Measurements from ENCODE around the gene INTS1.
A peak's percentile ranks its signal among the peaks of the same experiment; 100 is the strongest.

INTS1 gene

GRCh38 chr7:1533547-1534329, 29.5 kb upstream of the INTS1 start:
- H3K4me3 ChIP-seq (ENCODE audit: control insufficient read depth in 1 of 7, extremely low read depth in 1 of 7, insufficient read depth in 4 of 7, low read depth in 2 of 7, low read length in 6 of 7), result peak overlapping the region in 6 of 7 experiments; percentile 75 to 96 (median 85)
- POLR2A ChIA-PET, result interaction anchor here (0.6 to 2.7 kb wide), 5 partner anchors 10 to 29 kb away, joined by 3 to 27 read pairs (median 5); partner anchors contain the start of gene INTS1

GRCh38 chr7:1533255-1533546, 29.0 kb upstream of the INTS1 start:
- Histone ChIP-seq H3K36me3 (ENCODE audit: control insufficient read depth in 4 of 4, insufficient read depth in 4 of 4, low read length in 3 of 4) (peaks cover 0 to 52% (median 21%) of the 10 kb centered on the region in 4 experiments), H3K9me3 (ENCODE audit: control extremely low read depth in 1 of 5, control insufficient read depth in 4 of 5, insufficient read depth in 2 of 5, low read depth in 1 of 5, low read length in 4 of 5) (no peaks in the 10 kb centered on the region), H3K27me3 (replicated peaks in 2 of 5; ENCODE audit: control insufficient read depth in 4 of 5, insufficient read depth in 5 of 5, low read length in 4 of 5) (no peaks in the 10 kb centered on the region), H3K4me1 (ENCODE audit: control extremely low read depth in 1 of 4, control insufficient read depth in 4 of 4, insufficient read depth in 4 of 4, low read length in 3 of 4) (peaks cover 2 to 58% (median 48%) of the 10 kb centered on the region in 4 experiments), H3K27ac (ENCODE audit: insufficient read depth in 1 of 2, low read depth in 1 of 2, low read length in 2 of 2, poor library complexity in 1 of 2, severe bottlenecking in 2 of 2) (peak overlapping the region; percentile 58 to 87), H3K4me3 (ENCODE audit: control insufficient read depth in 1 of 7, extremely low read depth in 1 of 7, insufficient read depth in 4 of 7, low read depth in 2 of 7, low read length in 6 of 7) (peak overlapping the region; percentile 26 to 96 (median 81))
- no peak for DNase-seq
- CTCF ChIA-PET, result interaction anchor here (1.0 to 11.1 kb wide), 5 partner anchors 8 to 29 kb away, joined by 3 to 150 read pairs (median 9); partner anchors contain the start of gene INTS1
- 4% methylated on average over 4 of the region's 9 CpGs for WGBS (ENCODE audit: insufficient coverage)
- POLR2A ChIA-PET, result interaction anchor here (0.6 to 2.7 kb wide), 6 partner anchors 11 to 28 kb away, joined by 3 to 27 read pairs (median 5); partner anchors contain the start of gene INTS1

More at GRCh38 chr7:1533547-1534329, 29.5 kb upstream of the INTS1 start:
- Histone ChIP-seq H3K36me3 (ENCODE audit: control insufficient read depth in 4 of 4, insufficient read depth in 4 of 4, low read length in 3 of 4) (peaks cover 0 to 57% (median 23%) of the 10 kb centered on the region in 4 experiments), H3K9me3 (ENCODE audit: control extremely low read depth in 1 of 5, control insufficient read depth in 4 of 5, insufficient read depth in 2 of 5, low read depth in 1 of 5, low read length in 4 of 5) (no peaks in the 10 kb centered on the region), H3K27ac (ENCODE audit: insufficient read depth in 1 of 2, low read depth in 1 of 2, low read length in 2 of 2, poor library complexity in 1 of 2, severe bottlenecking in 2 of 2) (peak overlapping the region in 1 of 2 experiments; percentile 87), H3K4me1 (ENCODE audit: control extremely low read depth in 1 of 4, control insufficient read depth in 4 of 4, insufficient read depth in 4 of 4, low read length in 3 of 4) (peaks cover 2 to 58% (median 48%) of the 10 kb centered on the region in 4 experiments), H3K27me3 (replicated peaks in 2 of 5; ENCODE audit: control insufficient read depth in 4 of 5, insufficient read depth in 5 of 5, low read length in 4 of 5) (no peaks in the 10 kb centered on the region)
- DNase-seq, result peak; percentile 64 to 86 (median 82)
- CTCF ChIA-PET, result interaction anchor here (1.0 to 11.1 kb wide), 6 partner anchors 9 to 29 kb away, joined by 3 to 150 read pairs (median 10); partner anchors contain the start of gene INTS1
- 62% methylated on average over 20 of the region's 24 CpGs for WGBS (ENCODE audit: insufficient coverage)

GRCh38 chr7:1532456-1533254, 28.5 kb upstream of the INTS1 start:
- H3K9me3 ChIP-seq (ENCODE audit: control extremely low read depth in 1 of 5, control insufficient read depth in 4 of 5, insufficient read depth in 2 of 5, low read depth in 1 of 5, low read length in 4 of 5), result no peaks in the 10 kb centered on the region
- H3K27me3 ChIP-seq (replicated peaks in 2 of 5; ENCODE audit: control insufficient read depth in 4 of 5, insufficient read depth in 5 of 5, low read length in 4 of 5), result no peaks in the 10 kb centered on the region
- under 1% methylated on average over 29 of the region's 36 CpGs for WGBS (ENCODE audit: insufficient coverage)
- ChIA-PET POLR2A (interaction anchor here (0.5 to 2.7 kb wide), 9 partner anchors 10 to 880 kb away, joined by 3 to 27 read pairs (median 3); partner anchors contain the start of gene INTS1), CTCF (interaction anchor here (1.9 to 11.1 kb wide), 4 partner anchors 8 to 26 kb away, joined by 6 to 150 read pairs (median 12); partner anchors contain the start of gene INTS1)
- H3K4me1 ChIP-seq (ENCODE audit: control extremely low read depth in 1 of 4, control insufficient read depth in 4 of 4, insufficient read depth in 4 of 4, low read length in 3 of 4), result peaks cover 2 to 58% (median 48%) of the 10 kb centered on the region in 4 experiments
- peak; percentile 64 to 89 (median 85) for DNase-seq
- peak overlapping the region; percentile 58 to 87 for H3K27ac ChIP-seq (ENCODE audit: insufficient read depth in 1 of 2, low read depth in 1 of 2, low read length in 2 of 2, poor library complexity in 1 of 2, severe bottlenecking in 2 of 2)
- H3K36me3 ChIP-seq (ENCODE audit: control insufficient read depth in 4 of 4, insufficient read depth in 4 of 4, low read length in 3 of 4), result peaks cover 0 to 48% (median 19%) of the 10 kb centered on the region in 4 experiments
- peak overlapping the region; percentile 64 to 96 (median 81) for H3K4me3 ChIP-seq (ENCODE audit: control insufficient read depth in 1 of 7, extremely low read depth in 1 of 7, insufficient read depth in 4 of 7, low read depth in 2 of 7, low read length in 6 of 7)

GRCh38 chr7:1531979-1532455, 27.8 kb upstream of the INTS1 start:
- Histone ChIP-seq H3K4me3 (ENCODE audit: control insufficient read depth in 1 of 7, extremely low read depth in 1 of 7, insufficient read depth in 4 of 7, low read depth in 2 of 7, low read length in 6 of 7) (peak overlapping the region; percentile 64 to 96 (median 81)), H3K36me3 (ENCODE audit: control insufficient read depth in 4 of 4, insufficient read depth in 4 of 4, low read length in 3 of 4) (peaks cover 0 to 41% (median 16%) of the 10 kb centered on the region in 4 experiments), H3K27me3 (replicated peaks in 2 of 5; ENCODE audit: control insufficient read depth in 4 of 5, insufficient read depth in 5 of 5, low read length in 4 of 5) (no peaks in the 10 kb centered on the region), H3K27ac (ENCODE audit: insufficient read depth in 1 of 2, low read depth in 1 of 2, low read length in 2 of 2, poor library complexity in 1 of 2, severe bottlenecking in 2 of 2) (peak overlapping the region; percentile 58 to 87), H3K9me3 (ENCODE audit: control extremely low read depth in 1 of 5, control insufficient read depth in 4 of 5, insufficient read depth in 2 of 5, low read depth in 1 of 5, low read length in 4 of 5) (no peaks in the 10 kb centered on the region), H3K4me1 (ENCODE audit: control extremely low read depth in 1 of 4, control insufficient read depth in 4 of 4, insufficient read depth in 4 of 4, low read length in 3 of 4) (peaks cover 2 to 55% (median 48%) of the 10 kb centered on the region in 4 experiments)
- DNase-seq, result no peak
- WGBS (ENCODE audit: insufficient coverage), result 16% methylated on average over 7 of the region's 10 CpGs
- ChIA-PET POLR2A (interaction anchor here (0.5 to 2.7 kb wide), 6 partner anchors 11 to 880 kb away, joined by 3 to 27 read pairs (median 3); partner anchors contain the start of gene INTS1), CTCF (interaction anchor here (1.9 to 11.1 kb wide), 3 partner anchors 7 to 26 kb away, joined by 6 to 150 read pairs (median 9); partner anchors contain the start of gene INTS1)

- H3K4me3 ChIP-seq (ENCODE audit: control insufficient read depth in 1 of 7, extremely low read depth in 1 of 7, insufficient read depth in 4 of 7, low read depth in 2 of 7, low read length in 6 of 7), result peak overlapping the region; percentile 64 to 96 (median 81)
- H3K27me3 ChIP-seq (replicated peaks in 2 of 5; ENCODE audit: control insufficient read depth in 4 of 5, insufficient read depth in 5 of 5, low read length in 4 of 5), result no peaks in the 10 kb centered on the region
- CTCF ChIA-PET, result interaction anchor here (11.1 kb wide), 1 partner anchor 22 kb away, joined by 150 read pairs; the partner anchor contains the start of gene INTS1
- peak in 1 of 3 donors; percentile 34 for DNase-seq
- WGBS (ENCODE audit: insufficient coverage), result under 1% methylated on average over 46 of the region's 55 CpGs
- H3K27ac ChIP-seq (ENCODE audit: insufficient read depth in 1 of 2, low read depth in 1 of 2, low read length in 2 of 2, poor library complexity in 1 of 2, severe bottlenecking in 2 of 2), result peak overlapping the region; percentile 58 to 87
- peaks cover 2 to 54% (median 50%) of the 10 kb centered on the region in 4 experiments for H3K4me1 ChIP-seq (ENCODE audit: control extremely low read depth in 1 of 4, control insufficient read depth in 4 of 4, insufficient read depth in 4 of 4, low read length in 3 of 4)
- peaks cover 0 to 35% (median 13%) of the 10 kb centered on the region in 4 experiments for H3K36me3 ChIP-seq (ENCODE audit: control insufficient read depth in 4 of 4, insufficient read depth in 4 of 4, low read length in 3 of 4)
- POLR2A ChIA-PET, result interaction anchor here (2.7 kb wide), 1 partner anchor 20 kb away, joined by 27 read pairs; no protein-coding TSS in a partner anchor
- no peaks in the 10 kb centered on the region for H3K9me3 ChIP-seq (ENCODE audit: control extremely low read depth in 1 of 5, control insufficient read depth in 4 of 5, insufficient read depth in 2 of 5, low read depth in 1 of 5, low read length in 4 of 5)
These were observed 27.2 kb upstream of the INTS1 start for GRCh38 chr7:1531263-1531978.

- H3K27ac ChIP-seq (ENCODE audit: insufficient read depth in 1 of 2, low read depth in 1 of 2, low read length in 2 of 2, poor library complexity in 1 of 2, severe bottlenecking in 2 of 2), result no peak overlapping the region
- 0% methylated on average over 41 of the region's 45 CpGs for WGBS (ENCODE audit: insufficient coverage)
- H3K9me3 ChIP-seq (ENCODE audit: control extremely low read depth in 1 of 5, control insufficient read depth in 4 of 5, insufficient read depth in 2 of 5, low read depth in 1 of 5, low read length in 4 of 5), result no peaks in the 10 kb centered on the region
- CTCF ChIA-PET, result no interaction called here
- peaks cover 2 to 57% (median 51%) of the 10 kb centered on the region in 4 experiments for H3K4me1 ChIP-seq (ENCODE audit: control extremely low read depth in 1 of 4, control insufficient read depth in 4 of 4, insufficient read depth in 4 of 4, low read length in 3 of 4)
- H3K27me3 ChIP-seq (replicated peaks in 2 of 5; ENCODE audit: control insufficient read depth in 4 of 5, insufficient read depth in 5 of 5, low read length in 4 of 5), result no peaks in the 10 kb centered on the region
- H3K4me3 ChIP-seq (ENCODE audit: control insufficient read depth in 1 of 7, extremely low read depth in 1 of 7, insufficient read depth in 4 of 7, low read depth in 2 of 7, low read length in 6 of 7), result peak overlapping the region; percentile 64 to 96 (median 81)
- DNase-seq, result peak in 1 of 3 donors; percentile 37
- POLR2A ChIA-PET, result interaction anchor here (1.0 kb wide), 1 partner anchor 18 kb away, joined by 4 read pairs; no protein-coding TSS in a partner anchor
- H3K36me3 ChIP-seq (ENCODE audit: control insufficient read depth in 4 of 4, insufficient read depth in 4 of 4, low read length in 3 of 4), result peaks cover 0 to 30% (median 11%) of the 10 kb centered on the region in 4 experiments
These were observed 26.7 kb upstream of the INTS1 start for GRCh38 chr7:1530946-1531262.
